Ovary (tissue), 9 donors: ENCODE measurements around the gene AKT1. TPM values are rescaled to one million over a fixed set of nuclear protein-coding genes. Genes with fewer than 3 reads are reported as not detected.

Source experiments
- DNase-seq, 5 donors: peaks; one replicate each; pipeline ENCODE4 v3.0.0-alpha.2; 2019 to 2020
- H3K27ac ChIP-seq, 2 donors: fragments of 200-600 bp; one replicate each; pipeline versions ENCODE4 v1.5.1 to v1.8.0; 2019 to 2022
- H3K27me3 ChIP-seq: fragments of 200-600 bp; one replicate; pipeline ENCODE4 v1.8.0; 2022
- H3K36me3 ChIP-seq: fragments of 200-600 bp; sonication (generic); one replicate; pipeline ENCODE4 v1.5.1; 2019
- H3K4me1 ChIP-seq: one replicate; pipeline ENCODE4 v1.8.1; 2013; ENCODE audit warnings: mild to moderate bottlenecking, moderate library complexity; ENCODE audit not compliant: insufficient read depth
- H3K4me3 ChIP-seq: fragments of 200-600 bp; sonication (generic); one replicate; pipeline ENCODE4 v1.5.1; 2017
- H3K9me3 ChIP-seq, 2 donors: fragments of 200-600 bp in 1 of 2; sonication (generic) in 1 of 2; one replicate each; pipeline versions ENCODE4 v1.5.1 to v1.8.1; 2013 to 2019; ENCODE audit warnings: mild to moderate bottlenecking in 1 of 2, moderate library complexity in 1 of 2
- EP300 ChIP-seq: sonication (generic); formaldehyde crosslinking; IDR thresholded peaks from one replicate; pipeline ENCODE4 v1.6.1; 2017; ENCODE audit warnings: antibody characterized with exemption
- POLR2A ChIP-seq: fragments of 450-650 bp; IDR thresholded peaks from one replicate; pipeline ENCODE4 v1.6.1; 2017; ENCODE audit warnings: antibody characterized with exemption, mild to moderate bottlenecking, moderate library complexity
- WGBS, 3 donors: extraction: QIAGEN DNeasy Blood & Tissue Kit in 1 of 3; methylation state at CpG; one replicate each; pipeline versions ENCODE4 v1.1.5 to v1.1.7; 2013 to 2017; 5-methylcytosine and 5-hydroxymethylcytosine counted together
- intact Hi-C, 4 donors: fragments of 100-400 bp; cut with DNase I; formaldehyde crosslinking; loops; one replicate each; pipeline versions ENCODE4 v1.11.0 to v1.15.1; 2022 to 2023
- polyA plus RNA-seq, 2 donors: library from polyadenylated mRNA; stranded (reverse); fragments of 200-250 nt in 1 of 2; fragments of 350-450 nt in 1 of 2; fragmentation: Illumina TruSeq in 1 of 2; extraction: RNeasy Lipid Tissue Mini Kit (QIAGEN cat#74804) in 1 of 2; gene quantifications; one replicate each; pipeline ENCODE4 v1.2.3, GENCODE V29; 2013 to 2014
- total RNA-seq, 7 donors: library from RNA; depleted of rRNA in 2 of 7; stranded (reverse); fragments of >200 nt in 2 of 7; fragmentation: NEBNext Ultra II Directional in 3 of 7; extraction: Animal tissue kit (Norgen Biotek cat#: 25700) in 3 of 7; gene quantifications; one replicate each; pipeline versions ENCODE4 v1.1.0 to v1.2.4, GENCODE V29; 2016 to 2023
- TF ChIP-seq, protein P1 (sequence below), 3 donors: fragments of 450-650 bp in 2 of 3; fragments of 200-600 bp in 1 of 3; IDR thresholded peaks; one replicate each; pipeline versions ENCODE4 v1.5.1 to v1.8.0; 2016 to 2022; ENCODE audit warnings: antibody characterized with exemption in 3 of 3, mild to moderate bottlenecking in 1 of 3
- donor health status: DM: no; HTN: no; CAD: no; lungs with moderate emphysema.
- donor health status: DM: no; HTN: no; CAD: no.
- donor health status: Bipolar disorder and iron deficiency.
- donor health status: DM: yes; HTN: yes; CAD: no.
- donor health status: DM: no; HTN: no; CAD: no.
- donor health status: DM: yes; HTN: yes; CAD: no.

AKT1 gene
- total and polyA plus RNA-seq, 9 donors: 53.9 to 105 (median 95.4) TPM

DNA sequence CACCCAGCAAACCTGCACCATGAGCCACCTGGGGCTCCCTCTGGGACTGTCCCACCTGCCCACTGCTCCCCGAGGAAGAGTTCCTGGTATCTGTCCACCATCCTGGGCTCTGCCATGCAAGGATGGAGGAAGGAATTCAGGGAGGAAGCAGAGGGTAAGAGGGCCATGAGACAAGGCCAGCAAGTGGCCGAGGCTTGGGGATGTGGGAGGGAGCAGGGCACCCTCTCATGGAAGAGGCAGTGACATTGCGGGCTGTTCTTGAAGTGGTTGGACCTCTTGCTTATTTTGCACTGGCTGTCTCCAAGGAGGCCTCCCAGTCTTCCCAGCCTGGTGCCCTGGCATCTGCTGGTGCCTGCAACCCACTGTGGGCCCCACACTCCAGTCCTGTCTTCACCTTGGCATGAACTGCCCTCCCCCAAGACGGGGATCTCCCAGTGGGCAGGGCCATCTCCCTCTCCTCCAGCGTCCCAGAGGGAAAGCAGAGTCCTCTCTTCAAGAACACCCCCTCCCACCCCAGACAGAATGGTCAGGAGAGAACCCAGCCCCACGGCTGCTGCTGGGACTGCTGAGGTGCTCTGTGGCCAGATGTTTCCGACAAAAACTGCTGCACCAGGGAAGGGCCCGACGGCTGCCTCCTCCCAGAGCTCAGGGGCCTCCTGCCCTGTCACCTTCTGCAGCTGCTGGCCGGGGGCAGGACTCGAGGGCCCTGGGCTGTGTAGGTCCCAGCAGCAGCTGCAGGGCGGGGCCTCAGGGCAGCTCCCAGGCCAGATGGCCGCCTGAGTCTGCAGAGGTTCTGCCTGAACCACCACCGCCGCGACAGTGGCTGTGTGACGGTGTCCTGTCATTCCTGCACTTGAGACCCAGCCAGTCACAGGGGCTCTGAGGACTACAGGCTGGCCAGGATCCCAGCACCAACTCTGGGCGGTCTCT lies 1.8 kb upstream of the AKT1 start:
- no peak for DNase-seq
- no peaks in the 10 kb centered on the region for H3K9me3 ChIP-seq
- WGBS, 3 donors: 58 to 66% (median 59%) methylated on average over 17 to 18 of the region's 18 CpGs
- H3K27me3 ChIP-seq: no peaks in the 10 kb centered on the region
- no peak for TF ChIP-seq EP300
- TF ChIP-seq, protein P1, sequence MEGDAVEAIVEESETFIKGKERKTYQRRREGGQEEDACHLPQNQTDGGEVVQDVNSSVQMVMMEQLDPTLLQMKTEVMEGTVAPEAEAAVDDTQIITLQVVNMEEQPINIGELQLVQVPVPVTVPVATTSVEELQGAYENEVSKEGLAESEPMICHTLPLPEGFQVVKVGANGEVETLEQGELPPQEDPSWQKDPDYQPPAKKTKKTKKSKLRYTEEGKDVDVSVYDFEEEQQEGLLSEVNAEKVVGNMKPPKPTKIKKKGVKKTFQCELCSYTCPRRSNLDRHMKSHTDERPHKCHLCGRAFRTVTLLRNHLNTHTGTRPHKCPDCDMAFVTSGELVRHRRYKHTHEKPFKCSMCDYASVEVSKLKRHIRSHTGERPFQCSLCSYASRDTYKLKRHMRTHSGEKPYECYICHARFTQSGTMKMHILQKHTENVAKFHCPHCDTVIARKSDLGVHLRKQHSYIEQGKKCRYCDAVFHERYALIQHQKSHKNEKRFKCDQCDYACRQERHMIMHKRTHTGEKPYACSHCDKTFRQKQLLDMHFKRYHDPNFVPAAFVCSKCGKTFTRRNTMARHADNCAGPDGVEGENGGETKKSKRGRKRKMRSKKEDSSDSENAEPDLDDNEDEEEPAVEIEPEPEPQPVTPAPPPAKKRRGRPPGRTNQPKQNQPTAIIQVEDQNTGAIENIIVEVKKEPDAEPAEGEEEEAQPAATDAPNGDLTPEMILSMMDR (IDR thresholded peaks at IDR 0.05): no peak
- TF ChIP-seq POLR2A: no peak
- intact Hi-C loops: no loop called here
- H3K36me3 ChIP-seq: no peaks in the 10 kb centered on the region
- peak overlapping the region in 1 of 2 donors; percentile 69 for H3K27ac ChIP-seq
- no peak overlapping the region for H3K4me3 ChIP-seq
- peaks cover 20% of the 10 kb centered on the region for H3K4me1 ChIP-seq

DNA sequence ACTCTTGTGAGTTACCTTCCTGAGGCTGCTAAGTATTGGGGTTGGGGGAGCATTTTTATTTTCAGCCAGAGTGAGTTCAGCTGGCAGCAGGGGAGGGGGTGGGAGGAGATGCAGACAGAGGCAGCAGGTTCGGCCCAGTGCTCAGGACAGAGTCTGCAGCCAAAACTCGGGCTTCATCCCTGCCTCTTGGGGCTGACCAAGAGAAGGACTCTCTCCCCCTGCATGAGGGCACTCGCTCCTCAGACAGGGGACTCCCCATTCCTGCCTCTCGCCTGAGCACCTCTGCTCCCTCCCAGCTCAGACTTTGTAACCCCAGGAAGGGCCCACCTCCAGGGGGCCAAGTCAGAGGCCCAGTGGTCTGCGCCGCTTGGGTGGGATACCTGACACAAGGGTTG lies 1.1 kb upstream of the AKT1 start:
- Histone ChIP-seq H3K36me3 (no peaks in the 10 kb centered on the region), H3K9me3 (no peaks in the 10 kb centered on the region), H3K27ac (peak overlapping the region in 1 of 2 donors; percentile 69), H3K4me1 (peaks cover 20% of the 10 kb centered on the region), H3K4me3 (no peak overlapping the region), H3K27me3 (no peaks in the 10 kb centered on the region)
- intact Hi-C loops: loop anchor here in 1 of 4 donors (1.0 kb wide), 1 partner anchor 69 kb away; the partner anchor contains the start of gene CEP170B
- WGBS, 3 donors: 71 to 85% (median 80%) methylated on average over 5 to 6 of the region's 6 CpGs
- DNase-seq: no peak
- TF ChIP-seq, protein P1 (IDR thresholded peaks at IDR 0.05): no peak
- no peak for TF ChIP-seq EP300
- no peak for TF ChIP-seq POLR2A

DNA sequence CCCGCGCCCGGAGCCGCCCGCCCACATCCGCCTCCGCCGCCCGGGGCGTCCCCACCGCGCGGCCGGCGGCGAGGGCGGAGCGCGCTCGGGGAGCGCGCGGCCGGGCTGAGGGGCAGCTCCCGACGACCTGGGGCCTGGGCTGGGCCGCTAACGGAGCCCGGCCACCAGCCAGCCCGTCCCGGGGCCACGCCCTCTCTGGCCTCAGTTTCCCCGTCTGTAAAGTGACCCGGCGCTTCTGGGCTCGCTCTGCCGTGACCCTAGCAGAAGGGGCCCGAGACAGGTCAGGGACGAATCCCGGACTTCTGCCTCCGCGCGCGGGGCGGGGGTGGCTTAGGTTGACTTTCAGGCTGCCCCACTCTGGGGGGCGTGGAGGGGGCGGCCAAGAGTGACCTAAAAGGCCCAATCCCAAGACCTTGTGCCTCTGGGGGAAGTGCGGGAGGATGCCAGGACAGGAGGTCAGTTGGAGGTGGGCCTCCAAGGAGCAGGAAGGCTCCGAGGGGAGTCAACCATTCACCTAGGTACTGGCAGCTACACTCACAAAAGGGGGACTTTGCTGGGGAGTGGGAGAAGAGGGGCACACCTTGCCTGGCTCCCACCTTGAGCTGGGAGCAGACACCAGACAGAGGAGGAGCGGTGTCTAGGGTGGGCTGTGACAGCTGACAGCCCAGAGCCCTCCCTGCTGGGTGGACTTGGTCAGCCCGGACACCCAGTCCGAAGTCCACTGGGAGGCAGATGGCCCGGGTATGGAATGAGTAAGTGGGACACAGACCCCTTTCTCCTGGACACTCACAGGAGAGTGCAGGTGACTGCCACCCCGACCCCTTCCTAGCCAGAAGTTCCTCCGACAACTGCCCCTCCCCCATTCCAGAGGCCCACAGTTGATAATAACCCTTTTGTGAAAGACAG lies 486 bp upstream of the AKT1 start:
- Histone ChIP-seq H3K4me1 (peaks cover 14% of the 10 kb centered on the region), H3K27me3 (no peaks in the 10 kb centered on the region), H3K9me3 (no peaks in the 10 kb centered on the region), H3K36me3 (no peaks in the 10 kb centered on the region), H3K27ac (peak overlapping the region; percentile 69 to 92), H3K4me3 (peak overlapping the region; percentile 49)
- WGBS, 3 donors: 10 to 37% (median 26%) methylated on average over 16 to 55 of the region's 55 CpGs
- peak; percentile 50 to 75 (median 73) for DNase-seq
- TF ChIP-seq POLR2A (peak; percentile 80), EP300 (no peak)
- TF ChIP-seq, protein P1 (IDR thresholded peaks at IDR 0.05): no peak
- intact Hi-C loops: loop anchor here in 1 of 4 donors (1.0 to 2.0 kb wide), 2 partner anchors 25 to 69 kb away; partner anchors contain the start of gene CEP170B

DNA sequence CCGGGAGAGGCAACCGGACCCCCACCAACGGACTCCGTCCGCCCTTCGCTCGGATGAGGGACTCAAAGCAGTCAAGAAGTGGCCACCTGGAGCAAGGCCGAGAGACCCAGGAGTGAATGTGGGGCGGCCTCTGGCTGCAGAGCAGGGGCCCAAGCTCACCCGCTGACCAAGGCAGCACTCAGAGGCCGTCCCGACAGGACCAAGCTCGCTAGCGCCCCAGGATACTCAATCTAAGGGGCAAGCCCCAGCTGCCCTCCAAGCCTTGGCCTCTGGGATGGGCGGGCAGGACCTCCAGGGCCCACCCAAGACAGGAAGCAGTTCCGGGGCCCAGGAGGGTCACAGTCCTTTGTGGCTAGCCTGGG lies 936 bp downstream of the AKT1 start:
- peaks cover 14% of the 10 kb centered on the region for H3K4me1 ChIP-seq
- no peak for TF ChIP-seq POLR2A
- H3K9me3 ChIP-seq: no peaks in the 10 kb centered on the region
- H3K4me3 ChIP-seq: peak overlapping the region; percentile 68
- no peak for DNase-seq
- H3K27ac ChIP-seq: no peak overlapping the region
- WGBS, 3 donors: 2% methylated on average over 15 to 16 of the region's 16 CpGs
- H3K36me3 ChIP-seq: no peaks in the 10 kb centered on the region
- no peaks in the 10 kb centered on the region for H3K27me3 ChIP-seq
- intact Hi-C loops: loop anchor here in 1 of 4 donors (2.0 kb wide), 1 partner anchor 24 kb away; no protein-coding TSS in a partner anchor
